OCI-LY3 (cell line): ENCODE measurements around the gene KDM2A.

ENCODE experiments used
- CTCF ChIP-seq: fragments of 200-600, 300-600 bp; sonication (generic); IDR thresholded peaks from 2 replicates; pipeline ENCODE4 v1.5.1; 2014; ENCODE audit warnings: antibody characterized with exemption, low read length, low read depth
- EZH2phosphoT487 ChIP-seq: fragments of 200-600 bp; shearing (Covaris generic); IDR thresholded peaks from 2 replicates; pipeline ENCODE4 v1.6.1; 2018; ENCODE audit warnings: antibody characterized with exemption, mixed run types, low read depth

DNA sequence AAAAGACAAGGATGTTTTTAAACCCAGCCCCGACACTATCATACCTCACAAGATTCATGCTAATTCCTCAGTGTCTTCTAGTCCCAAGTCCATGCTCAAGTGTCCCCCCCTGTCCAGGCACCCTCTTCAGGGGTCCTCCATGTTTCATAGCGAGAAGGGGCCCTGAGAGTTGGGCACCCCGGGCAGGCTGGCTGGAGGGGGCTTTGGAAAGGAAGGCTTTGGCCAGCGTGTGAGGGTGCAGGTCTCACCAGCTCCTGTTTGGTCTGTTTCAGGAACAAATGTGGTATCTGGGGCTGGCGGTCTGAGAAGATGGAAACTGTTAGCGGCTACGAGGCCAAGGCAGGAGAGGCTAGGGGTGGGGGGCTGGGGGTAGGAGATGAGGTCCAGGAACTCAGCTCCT, 179.7 kb downstream of the KDM2A start:
- TF ChIP-seq CTCF (no peak), EZH2phosphoT487 (no peak)
